A673 (cell line): ENCODE data around the gene GALNT16. TPM values are rescaled to one million over a fixed set of nuclear protein-coding genes. Genes with fewer than 3 reads are reported as not detected.

Source experiments
- BruUV-seq: library from RNA; stranded (reverse); fragments of 400-500 nt; replicated peaks from 2 replicates; lab custom pipeline; 2021; lab: Mats Ljungman, UMichigan
- CTCF ChIA-PET: fragments of 300-600 bp; sonication (Branson Sonifier 250); formaldehyde crosslinking; loops from one replicate; lab custom pipeline; 2022; ENCODE audit warnings: antibody characterized with exemption; lab: Charles Lee
- POLR2A ChIA-PET: fragments of 300-600 bp; sonication (Branson Sonifier 250); formaldehyde crosslinking; loops from one replicate; lab custom pipeline; 2022; ENCODE audit warnings: antibody characterized with exemption; ENCODE audit not compliant: low non-redundant PET; lab: Charles Lee
- DNase-seq: peaks from one replicate; pipeline ENCODE4 v3.0.0-alpha.2; 2015; ENCODE audit warnings: low spot score
- H3K27ac ChIP-seq: fragments of 200-600 bp; sonication (generic); 2 replicates; pipeline ENCODE4 v1.5.1; 2016; ENCODE audit warnings: mixed run types, low read depth, mild to moderate bottlenecking, mixed read lengths, antibody characterized with exemption, low read length; ENCODE audit not compliant: poor library complexity, severe bottlenecking
- H3K27me3 ChIP-seq: fragments of 200-600 bp; sonication (generic); replicated peaks from 2 replicates; pipeline ENCODE4 v1.6.1; 2017; ENCODE audit warnings: mixed run types, low read depth, mild to moderate bottlenecking, mixed read lengths, antibody characterized with exemption, low read length; ENCODE audit not compliant: insufficient read depth, poor library complexity
- H3K36me3 ChIP-seq: fragments of 200-600 bp; sonication (generic); 2 replicates; pipeline ENCODE4 v1.6.1; 2016; ENCODE audit warnings: mixed run types, mild to moderate bottlenecking, mixed read lengths, antibody characterized with exemption, low read length; ENCODE audit not compliant: insufficient read depth, poor library complexity, severe bottlenecking
- H3K4me1 ChIP-seq: fragments of 200-600 bp; sonication (generic); 2 replicates; pipeline ENCODE4 v1.6.1; 2017; ENCODE audit warnings: mixed run types, mild to moderate bottlenecking, mixed read lengths, antibody characterized with exemption, low read length; ENCODE audit not compliant: insufficient read depth, poor library complexity, severe bottlenecking
- H3K4me3 ChIP-seq: fragments of 200-600 bp; sonication (generic); 2 replicates; pipeline ENCODE4 v1.5.1; 2016; ENCODE audit warnings: low read depth, mixed run types, mild to moderate bottlenecking, mixed read lengths, low read length; ENCODE audit not compliant: poor library complexity, severe bottlenecking
- H3K9me3 ChIP-seq: fragments of 200-600 bp; sonication (generic); 2 replicates; pipeline ENCODE4 v1.6.1; 2016; ENCODE audit warnings: mixed run types, low read depth, mild to moderate bottlenecking, mixed read lengths, antibody characterized with exemption, low read length; ENCODE audit not compliant: poor library complexity, severe bottlenecking
- EZH2 ChIP-seq: fragments of 200-600 bp; sonication (generic); IDR thresholded peaks from 2 replicates; pipeline ENCODE4 v1.6.1; 2017; ENCODE audit warnings: borderline replicate concordance, low read depth, mild to moderate bottlenecking, mixed read lengths, antibody characterized with exemption, low read length; ENCODE audit not compliant: poor library complexity, severe bottlenecking
- intact Hi-C: fragments of 100-400 bp; cut with micrococcal nuclease; formaldehyde crosslinking; loops from one replicate; pipeline ENCODE4 v1.10.0; 2022; ENCODE audit not compliant: unreplicated experiment
- total RNA-seq: library from RNA; stranded (reverse); gene quantifications from 2 replicates; pipeline ENCODE4 v1.2.3, GENCODE V29; 2021
- TF ChIP-seq, protein P1 (sequence below): fragments of 300-800, 200-600 bp; sonication (generic); conservative IDR thresholded peaks from 2 replicates; pipeline ENCODE4 v1.5.1; 2017; ENCODE audit warnings: low read depth, mild to moderate bottlenecking, antibody characterized with exemption, low read length, moderate library complexity, mixed read lengths

Gene GALNT16
- total RNA-seq, 1 experiment from 2014 or later: 0.32 TPM

DNA sequence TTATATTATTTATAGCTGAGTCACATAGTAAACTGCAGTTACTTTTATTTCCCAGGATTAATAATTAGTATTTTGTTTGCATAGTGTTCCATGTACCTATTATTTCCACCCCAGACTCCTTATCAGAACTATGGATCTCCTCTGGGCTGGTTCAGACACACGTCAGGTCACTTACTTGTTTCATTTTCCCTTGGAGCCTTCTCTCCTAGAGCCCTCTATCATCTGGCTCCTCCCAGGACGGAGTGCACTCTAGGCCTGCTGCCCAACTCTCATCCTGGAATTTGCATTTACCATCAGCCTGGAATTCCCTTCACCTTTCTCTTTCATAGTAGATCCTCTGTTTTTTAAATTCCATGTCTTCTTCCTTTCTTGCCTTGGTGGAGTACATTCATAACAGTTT lies 28.5 kb upstream of the GALNT16 start:
- no TSS peak for BruUV-seq
- TF ChIP-seq, protein P1, sequence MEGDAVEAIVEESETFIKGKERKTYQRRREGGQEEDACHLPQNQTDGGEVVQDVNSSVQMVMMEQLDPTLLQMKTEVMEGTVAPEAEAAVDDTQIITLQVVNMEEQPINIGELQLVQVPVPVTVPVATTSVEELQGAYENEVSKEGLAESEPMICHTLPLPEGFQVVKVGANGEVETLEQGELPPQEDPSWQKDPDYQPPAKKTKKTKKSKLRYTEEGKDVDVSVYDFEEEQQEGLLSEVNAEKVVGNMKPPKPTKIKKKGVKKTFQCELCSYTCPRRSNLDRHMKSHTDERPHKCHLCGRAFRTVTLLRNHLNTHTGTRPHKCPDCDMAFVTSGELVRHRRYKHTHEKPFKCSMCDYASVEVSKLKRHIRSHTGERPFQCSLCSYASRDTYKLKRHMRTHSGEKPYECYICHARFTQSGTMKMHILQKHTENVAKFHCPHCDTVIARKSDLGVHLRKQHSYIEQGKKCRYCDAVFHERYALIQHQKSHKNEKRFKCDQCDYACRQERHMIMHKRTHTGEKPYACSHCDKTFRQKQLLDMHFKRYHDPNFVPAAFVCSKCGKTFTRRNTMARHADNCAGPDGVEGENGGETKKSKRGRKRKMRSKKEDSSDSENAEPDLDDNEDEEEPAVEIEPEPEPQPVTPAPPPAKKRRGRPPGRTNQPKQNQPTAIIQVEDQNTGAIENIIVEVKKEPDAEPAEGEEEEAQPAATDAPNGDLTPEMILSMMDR: no peak
- TF ChIP-seq EZH2: no peak
- intact Hi-C loops: no loop called here
- no peaks in the 10 kb centered on the region for H3K36me3 ChIP-seq
- no peak overlapping the region for H3K4me3 ChIP-seq
- no peak overlapping the region for H3K27ac ChIP-seq
- ChIA-PET POLR2A (interaction anchor here (0.5 kb wide), 1 partner anchor 246 kb away, joined by 7 read pairs; no protein-coding TSS in a partner anchor), CTCF (no interaction called here)
- DNase-seq: no peak
- peaks cover 6% of the 10 kb centered on the region for H3K4me1 ChIP-seq
- no peaks in the 10 kb centered on the region for H3K9me3 ChIP-seq
- no peaks in the 10 kb centered on the region for H3K27me3 ChIP-seq

DNA sequence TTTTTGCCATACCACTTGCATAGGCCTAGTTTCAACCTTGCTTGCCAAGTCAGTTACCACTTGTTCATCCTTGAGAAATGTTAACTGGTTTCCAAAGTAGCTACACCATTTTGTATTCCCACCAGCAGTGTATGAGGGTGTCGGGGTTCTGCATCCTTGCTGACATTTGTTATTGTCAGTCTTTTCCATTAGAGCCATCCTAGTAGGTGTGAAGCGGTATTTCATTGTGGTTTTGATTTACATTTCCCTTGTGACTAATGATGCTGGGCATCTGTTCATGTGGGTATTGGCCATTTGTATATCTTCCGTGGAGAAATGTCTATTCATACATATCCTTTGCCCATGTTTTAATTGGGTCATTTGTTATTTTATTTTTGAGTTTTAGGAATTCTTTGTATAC lies 27.6 kb upstream of the GALNT16 start:
- BruUV-seq: no TSS peak
- ChIA-PET POLR2A (no interaction called here), CTCF (no interaction called here)
- Histone ChIP-seq H3K27ac (no peak overlapping the region), H3K27me3 (no peaks in the 10 kb centered on the region), H3K4me3 (no peak overlapping the region), H3K9me3 (no peaks in the 10 kb centered on the region), H3K36me3 (no peaks in the 10 kb centered on the region), H3K4me1 (no peaks in the 10 kb centered on the region)
- intact Hi-C loops: no loop called here
- no peak for DNase-seq
- no peak for TF ChIP-seq EZH2
- TF ChIP-seq, protein P1: no peak

DNA sequence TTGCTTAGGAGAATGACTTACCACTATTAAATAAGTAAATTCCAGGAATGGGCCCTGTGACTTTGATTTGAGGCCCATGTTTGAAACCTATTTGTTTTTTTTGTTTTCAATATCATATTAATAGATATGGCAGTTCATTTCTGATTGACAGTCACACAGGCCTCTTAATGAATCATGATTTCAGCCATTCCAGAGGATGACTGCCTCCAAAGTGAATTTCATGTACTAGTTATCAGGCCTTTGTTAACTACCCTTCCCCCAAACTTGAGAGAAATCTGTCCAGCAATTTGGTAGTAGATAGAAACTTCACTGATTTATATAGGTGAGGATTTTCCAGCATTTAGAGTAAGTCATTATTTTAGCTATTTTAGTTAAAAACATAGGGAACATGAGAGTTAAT lies 25.9 kb upstream of the GALNT16 start:
- no peaks in the 10 kb centered on the region for H3K36me3 ChIP-seq

More for the DNA sequence above, 25.9 kb upstream of the GALNT16 start:
- POLR2A ChIA-PET: no interaction called here
- BruUV-seq: no TSS peak
- CTCF ChIA-PET: no interaction called here
- Histone ChIP-seq H3K27me3 (no peaks in the 10 kb centered on the region), H3K27ac (no peak overlapping the region), H3K9me3 (no peaks in the 10 kb centered on the region), H3K4me3 (no peak overlapping the region), H3K4me1 (no peaks in the 10 kb centered on the region)
- intact Hi-C loops: no loop called here
- no peak for DNase-seq
- TF ChIP-seq, protein P1: no peak
